Fibroblast of skin of back (primary cell): ENCODE measurements around the gene HYDIN.
A peak's percentile ranks its signal among the peaks of the same experiment; 100 is the strongest.

Experiments used
- DNase-seq: peaks from one replicate; pipeline ENCODE4 v3.0.0-alpha.2; 2013

HYDIN gene

DNA sequence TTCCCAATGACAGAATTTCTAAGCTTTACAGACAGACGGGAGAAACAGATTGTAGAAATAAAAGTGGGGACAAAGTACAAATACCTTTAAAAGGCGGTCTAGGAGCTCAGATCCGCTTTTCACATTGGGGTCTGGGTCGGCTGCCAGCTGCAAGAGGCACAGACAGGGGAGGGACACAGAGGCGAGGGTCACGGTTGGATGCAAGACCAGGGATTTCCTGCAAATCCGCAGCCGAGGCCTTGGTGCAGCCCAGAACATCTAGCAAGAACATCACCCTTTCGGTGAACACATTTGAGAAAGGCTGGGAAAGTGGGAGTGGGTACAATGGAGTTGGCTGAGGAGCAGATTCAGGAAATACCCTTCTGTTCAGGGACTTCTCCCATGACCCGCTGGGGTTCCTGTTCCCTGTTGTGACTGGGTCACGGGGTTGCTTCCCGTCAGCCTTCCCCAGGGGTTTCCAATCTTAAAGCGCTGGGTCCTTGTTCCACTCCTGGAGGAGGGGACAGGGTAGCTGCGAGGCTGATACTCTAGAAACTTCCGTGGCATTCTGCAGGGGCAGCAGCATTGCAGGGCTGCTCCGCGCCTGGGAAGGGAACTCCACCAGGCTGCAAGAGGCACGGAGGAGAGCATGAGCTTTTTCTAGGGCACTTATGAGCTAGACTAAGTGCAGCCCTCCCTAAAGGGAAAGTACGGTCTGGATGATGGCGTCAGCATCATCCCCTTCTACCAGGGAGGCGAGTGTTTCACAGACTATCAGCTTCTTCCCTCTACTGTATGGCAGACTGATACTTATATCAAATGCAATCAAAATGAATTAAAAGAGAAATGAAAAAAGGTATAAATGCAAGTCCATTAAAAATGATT lies 445.6 kb downstream of the HYDIN start:
- DNase-seq = no peak

GRCh38 chr16:70782237-70782636 lies 448.3 kb downstream of the HYDIN start:
- DNase-seq = no peak

DNA sequence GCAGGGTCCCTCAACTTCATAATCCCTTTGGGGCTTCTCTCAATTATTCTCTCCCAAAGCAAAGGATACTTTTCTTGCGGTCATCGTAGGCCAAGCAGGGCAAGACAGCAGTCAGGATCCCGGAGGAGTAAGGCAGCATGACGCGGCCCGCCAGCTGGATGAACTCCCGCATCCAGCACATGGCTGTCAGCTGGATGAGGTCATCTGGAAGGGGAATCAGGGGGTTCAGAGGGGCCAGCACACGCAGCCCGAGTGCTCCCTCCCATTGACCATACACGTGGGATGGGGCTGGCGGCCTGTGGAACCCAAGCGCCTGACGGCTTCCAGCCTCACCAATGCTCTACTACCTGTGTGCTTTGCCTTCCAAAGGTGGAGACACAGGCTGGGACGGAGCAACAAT lies 448.7 kb downstream of the HYDIN start:
- no peak for DNase-seq

- no peak for DNase-seq
Measured at GRCh38 chr16:70780546-70780945, 450.0 kb downstream of the HYDIN start.

DNA sequence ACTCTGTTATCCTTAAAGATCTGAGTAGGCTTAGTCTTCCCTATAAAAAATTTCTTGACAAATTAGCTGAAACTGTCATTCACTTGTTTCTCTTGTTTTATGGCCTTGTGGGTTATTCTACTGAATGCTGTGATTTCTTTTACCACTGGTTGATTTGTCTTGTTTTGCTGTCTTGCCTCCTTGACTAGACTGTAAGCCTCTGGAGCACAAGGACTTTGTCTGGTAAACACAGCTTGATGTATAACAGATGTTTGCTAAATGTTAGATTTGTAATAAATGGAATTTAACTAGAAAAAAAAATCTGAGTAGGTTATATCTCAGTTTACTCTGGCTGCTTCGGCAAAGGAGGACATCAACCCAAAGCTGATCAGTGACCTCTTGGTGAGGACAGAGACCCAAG lies 451.2 kb downstream of the HYDIN start:
- DNase-seq = no peak

GRCh38 chr16:70778901-70779309 lies 451.6 kb downstream of the HYDIN start:
- peak; percentile 88 for DNase-seq

DNA sequence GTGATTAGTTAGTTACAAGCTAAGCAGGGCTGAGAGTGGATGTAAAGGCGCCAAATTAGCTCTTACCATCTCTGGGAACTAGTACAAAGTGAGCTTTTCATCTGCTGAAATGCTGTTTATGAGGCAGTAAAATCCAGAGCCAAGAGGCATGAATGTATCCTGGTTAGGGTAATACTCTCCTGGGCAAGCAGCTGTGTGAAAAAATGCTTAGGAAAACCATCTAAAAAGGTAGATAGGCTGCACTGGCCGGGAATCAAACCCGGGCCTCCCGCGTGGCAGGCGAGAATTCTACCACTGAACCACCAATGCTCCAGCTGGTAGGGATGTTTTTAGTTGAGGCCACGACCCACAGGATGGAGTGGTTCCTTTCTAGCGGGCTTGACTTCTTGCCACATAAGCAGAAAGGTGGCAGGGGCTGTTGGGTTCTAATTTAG lies 452.5 kb downstream of the HYDIN start:
- DNase-seq = peak; percentile 43

DNA sequence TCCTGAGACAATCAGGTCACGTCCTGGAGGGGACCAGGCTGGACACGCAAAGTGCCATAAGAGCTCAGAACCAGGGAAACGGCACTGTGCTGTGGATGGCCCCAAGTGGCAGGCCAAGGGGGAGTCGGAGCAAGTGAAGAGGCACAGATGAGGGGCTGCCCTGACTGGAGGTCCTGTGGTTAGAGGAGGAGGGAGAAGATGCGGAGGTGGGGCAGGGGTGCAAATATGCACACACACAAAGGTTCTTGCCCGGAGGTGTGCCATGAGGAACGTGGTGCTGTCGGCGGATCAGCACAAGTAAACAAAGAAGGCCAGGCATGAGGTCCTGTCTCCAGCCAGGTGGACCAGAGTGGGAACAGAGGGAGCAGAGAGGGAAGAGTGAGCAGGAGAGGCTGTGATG lies 453.0 kb downstream of the HYDIN start:
- DNase-seq = no peak

DNA sequence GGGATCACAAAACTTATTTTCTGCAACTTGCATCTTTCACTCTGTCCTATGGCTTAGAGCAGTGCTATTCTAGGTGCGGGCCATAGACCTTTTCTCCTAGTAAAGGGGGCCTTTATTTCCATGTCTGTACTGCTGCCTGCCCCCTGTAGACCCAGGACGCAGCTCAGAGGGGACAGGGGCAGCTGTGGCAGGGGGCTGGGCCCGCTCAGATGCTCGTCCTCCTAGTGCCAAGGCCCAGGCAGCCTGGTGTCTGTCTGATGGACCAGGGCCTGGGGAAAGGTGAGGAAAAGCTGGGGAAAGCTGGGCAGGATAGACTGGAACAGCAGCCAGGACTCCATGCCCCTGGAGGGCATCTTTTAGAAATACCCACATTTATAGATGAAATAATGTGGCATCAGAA lies 455.1 kb downstream of the HYDIN start:
- DNase-seq = no peak

DNA sequence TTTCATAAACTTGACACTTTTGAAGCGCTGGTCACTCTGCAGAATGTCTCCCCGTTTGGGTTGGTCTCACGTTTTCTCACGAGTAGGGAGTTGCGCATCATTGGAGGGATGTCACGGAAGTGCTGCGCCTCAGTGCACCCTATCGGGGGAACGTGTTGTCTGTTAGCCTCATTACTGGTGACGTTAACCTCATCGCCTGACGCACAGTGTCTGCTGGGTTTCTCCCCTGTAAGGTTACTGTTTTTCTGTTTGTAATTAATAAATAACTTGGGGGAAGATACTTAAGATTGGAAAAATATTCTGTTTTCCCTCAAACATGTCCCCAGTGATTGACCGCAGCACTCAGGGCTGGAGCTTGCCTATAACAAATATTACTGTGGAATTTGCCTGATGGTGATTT lies 456.3 kb downstream of the HYDIN start:
- DNase-seq = no peak

DNA sequence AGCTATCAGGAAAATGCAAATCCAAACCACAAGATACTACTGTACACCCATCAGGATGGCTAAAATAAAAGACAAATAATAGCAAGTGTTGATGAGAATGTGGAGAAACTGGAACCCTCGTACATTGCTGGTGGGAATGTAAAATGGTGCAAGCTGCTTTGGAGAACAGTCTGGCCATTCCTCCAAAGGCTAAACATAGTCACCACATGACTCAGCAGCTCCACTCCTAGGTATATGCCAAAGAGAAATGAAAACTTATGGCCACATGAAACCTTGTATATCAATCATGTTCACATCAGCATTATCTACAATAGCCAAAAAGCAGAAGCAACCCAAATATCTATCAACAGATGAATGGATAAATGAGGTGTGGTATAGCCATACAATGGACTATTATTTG lies 458.0 kb downstream of the HYDIN start:
- peak; percentile 45 for DNase-seq

GRCh38 chr16:70770626-70771552 lies 459.6 kb downstream of the HYDIN start:
- DNase-seq = peak; percentile 65

DNA sequence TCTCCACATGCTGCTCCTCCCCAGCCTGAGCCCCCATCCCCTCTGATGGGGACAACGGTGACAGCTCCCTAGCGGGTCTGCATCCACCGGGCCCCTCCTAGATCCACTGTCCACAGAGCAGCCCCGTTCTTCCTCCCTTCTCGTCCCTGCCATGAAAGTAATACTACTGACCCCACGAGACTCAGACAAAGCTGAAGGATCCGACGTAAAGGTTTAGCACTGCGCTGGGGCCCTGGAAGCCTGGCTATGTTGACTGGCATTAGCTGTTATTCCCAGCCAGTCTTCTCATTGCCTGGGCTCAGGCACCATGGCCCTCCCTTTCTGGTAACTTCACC lies 460.3 kb downstream of the HYDIN start:
- DNase-seq = no peak

DNA sequence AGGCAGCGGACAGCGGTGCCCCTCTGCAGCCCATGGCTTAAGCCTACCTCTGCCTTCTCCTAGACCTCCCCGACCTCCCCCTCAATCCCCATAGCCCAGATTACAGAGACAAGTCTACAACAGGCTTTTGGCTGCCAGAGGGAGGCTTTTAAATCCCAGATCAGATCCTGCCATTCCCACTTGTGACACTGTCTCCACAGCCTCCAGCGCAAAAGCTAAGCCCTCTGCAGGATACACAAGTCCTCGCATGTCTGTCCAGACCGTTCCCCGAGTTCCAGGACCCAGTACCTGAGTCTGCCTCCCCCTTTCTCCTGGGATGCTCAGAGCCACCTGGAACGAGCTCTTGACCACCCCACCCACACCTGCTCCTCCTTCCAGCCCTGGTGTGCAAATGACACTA lies 460.8 kb downstream of the HYDIN start:
- DNase-seq = no peak

DNA sequence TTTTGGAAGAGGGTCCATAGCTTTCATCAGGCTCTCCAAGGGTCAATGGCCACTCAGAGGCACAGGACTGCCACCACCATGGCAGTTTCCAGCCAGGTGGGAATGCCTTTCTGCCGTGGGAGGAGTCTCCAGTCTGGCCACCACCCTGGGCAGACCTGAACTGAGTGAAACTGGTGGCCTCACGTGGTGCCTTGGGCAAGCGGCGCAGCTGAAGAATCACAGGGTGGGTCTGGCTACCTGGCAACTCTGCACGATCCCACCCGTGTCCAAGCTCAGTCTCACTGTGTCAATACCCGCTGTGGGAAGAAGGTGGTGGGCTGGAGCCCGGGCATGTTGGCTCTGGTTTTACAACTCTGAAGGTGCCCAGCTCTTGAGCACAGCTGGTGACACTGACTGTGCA lies 461.4 kb downstream of the HYDIN start:
- no peak for DNase-seq

- DNase-seq = peak; percentile 29
Measured at GRCh38 chr16:70768203-70768580, 462.3 kb downstream of the HYDIN start.

GRCh38 chr16:70767377-70768202 lies 462.9 kb downstream of the HYDIN start:
- peak; percentile 81 for DNase-seq

DNA sequence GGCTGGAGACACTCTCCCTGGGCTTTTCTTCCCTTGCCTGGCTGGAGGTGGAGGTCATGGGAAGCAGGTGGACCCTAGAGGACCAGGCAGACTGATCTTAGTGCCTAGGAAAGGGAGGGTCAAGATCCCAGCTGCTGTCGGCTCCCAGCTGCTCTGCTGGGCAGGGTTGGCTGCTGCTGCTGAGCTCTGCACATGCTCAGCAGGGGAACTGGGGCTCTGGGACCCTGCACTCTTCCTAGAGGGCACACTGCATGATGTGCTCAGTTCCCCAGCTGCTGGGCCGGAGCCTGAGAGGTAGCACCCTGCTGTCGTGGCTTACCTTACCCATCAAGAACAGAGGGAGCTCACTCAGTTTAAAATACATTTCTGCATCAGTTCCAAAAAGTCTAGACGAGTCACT lies 463.9 kb downstream of the HYDIN start:
- DNase-seq = no peak

DNA sequence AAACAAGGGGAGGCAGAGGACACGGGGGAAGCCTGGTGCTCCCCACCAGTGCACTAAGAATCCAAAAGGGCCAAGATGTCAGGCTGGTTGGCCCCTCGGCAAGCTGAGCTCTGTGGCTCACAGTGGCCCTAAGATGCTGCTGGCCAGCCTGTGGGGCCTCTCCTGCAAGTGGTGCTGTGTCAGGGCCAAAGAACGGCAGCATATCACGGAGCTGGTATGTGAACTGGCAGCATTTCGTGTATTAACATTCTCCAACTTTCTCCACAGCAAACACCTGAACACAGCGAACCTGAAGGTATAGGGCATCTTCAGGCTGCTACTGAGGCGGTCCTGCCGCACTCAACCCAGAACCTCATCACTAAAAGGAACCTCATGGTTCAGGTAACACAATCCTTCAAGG lies 464.3 kb downstream of the HYDIN start:
- DNase-seq = no peak

DNA sequence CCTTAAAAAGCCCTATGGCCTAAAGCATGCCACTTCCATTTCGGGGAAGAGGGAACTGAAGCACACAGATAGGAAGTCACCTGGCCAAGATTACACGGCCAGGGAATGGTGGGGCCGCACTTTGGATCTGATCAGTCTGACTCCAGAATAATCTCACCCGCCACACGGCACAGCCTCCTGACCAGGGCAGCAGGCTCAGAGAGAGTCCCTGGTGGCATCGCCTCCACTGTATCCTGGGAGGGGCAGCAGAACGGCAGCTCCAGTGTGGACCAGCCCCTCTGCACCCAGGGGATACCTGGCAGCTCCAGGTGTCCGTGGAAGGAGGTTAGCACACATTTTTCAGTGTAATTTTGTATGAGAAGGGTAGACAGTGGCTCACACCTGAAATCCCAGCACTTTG lies 465.0 kb downstream of the HYDIN start:
- no peak for DNase-seq

- DNase-seq = no peak
Measured at GRCh38 chr16:70764632-70765031, 465.9 kb downstream of the HYDIN start.

- DNase-seq = no peak
Measured at GRCh38 chr16:70760221-70760620, 470.3 kb downstream of the HYDIN start.

DNA sequence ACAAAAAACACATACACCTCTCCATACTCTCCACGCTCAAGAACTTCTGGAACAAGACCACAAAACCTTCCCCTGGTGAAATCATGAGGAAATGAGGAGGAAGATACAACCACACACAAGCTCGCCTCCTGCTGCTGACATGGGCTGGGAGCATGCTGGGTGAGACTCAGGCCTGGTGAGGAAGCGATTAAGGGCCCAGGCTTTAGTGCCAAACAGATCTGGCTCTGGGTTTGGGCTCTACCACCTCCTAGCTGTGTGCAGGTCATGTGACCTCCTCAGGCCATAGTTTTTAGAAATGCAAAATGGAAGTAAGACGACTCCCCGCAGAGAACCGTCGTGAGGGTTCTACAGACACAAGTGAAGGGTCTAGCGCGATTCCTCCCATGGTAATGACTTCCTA lies 470.9 kb downstream of the HYDIN start:
- DNase-seq = no peak
